ENCODE results near the gene PTPRCAP. TPM values are rescaled to one million over a fixed set of nuclear protein-coding genes. Genes with fewer than 3 reads are reported as not detected.

Gene PTPRCAP
- total and polyA plus RNA-seq, 10 of the 15 experiments (the other 5 are each of a cell fraction or from before 2014, with no cell fraction given) = 4.7 to 266 (median 125) TPM

DNA sequence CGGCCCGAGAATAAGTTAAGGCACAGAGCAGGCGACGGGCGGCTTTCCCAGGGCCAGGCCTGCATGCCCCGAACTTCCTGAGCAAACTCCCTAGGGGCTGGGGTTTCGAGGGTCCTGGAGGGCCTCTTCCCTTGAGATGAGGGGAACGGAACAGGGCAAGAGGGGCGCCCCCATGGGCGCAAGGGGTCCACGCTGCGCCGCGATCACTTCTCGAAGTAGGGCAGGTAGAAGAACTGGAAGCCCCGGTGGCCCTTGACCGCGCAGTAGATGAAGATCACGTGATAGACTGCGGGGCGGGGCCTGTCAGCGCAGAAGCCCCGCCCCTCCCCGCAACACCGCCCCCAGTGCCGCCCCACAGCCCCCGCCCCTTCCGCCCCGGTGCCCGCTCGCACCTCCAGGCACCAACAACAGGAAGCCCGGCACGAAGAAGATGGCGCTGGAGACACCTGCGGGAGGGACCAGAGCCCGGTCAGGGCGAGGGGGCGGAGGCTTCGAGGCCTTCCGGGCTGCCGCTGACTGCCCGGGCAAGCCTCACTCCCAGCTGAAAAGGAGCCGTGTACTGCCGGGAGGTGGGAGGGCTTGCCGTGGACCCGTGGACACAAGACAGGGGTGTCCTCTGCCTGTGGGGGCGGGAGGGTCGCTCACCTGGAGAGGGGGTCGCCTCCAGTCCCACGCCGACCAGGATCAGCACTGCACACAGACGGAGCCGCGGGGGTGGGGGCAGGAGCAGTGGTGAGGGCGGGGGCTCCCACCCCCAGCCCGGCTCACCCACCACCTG is 27.1 kb upstream of the PTPRCAP start (continued):
- TF ChIP-seq, protein P1, sequence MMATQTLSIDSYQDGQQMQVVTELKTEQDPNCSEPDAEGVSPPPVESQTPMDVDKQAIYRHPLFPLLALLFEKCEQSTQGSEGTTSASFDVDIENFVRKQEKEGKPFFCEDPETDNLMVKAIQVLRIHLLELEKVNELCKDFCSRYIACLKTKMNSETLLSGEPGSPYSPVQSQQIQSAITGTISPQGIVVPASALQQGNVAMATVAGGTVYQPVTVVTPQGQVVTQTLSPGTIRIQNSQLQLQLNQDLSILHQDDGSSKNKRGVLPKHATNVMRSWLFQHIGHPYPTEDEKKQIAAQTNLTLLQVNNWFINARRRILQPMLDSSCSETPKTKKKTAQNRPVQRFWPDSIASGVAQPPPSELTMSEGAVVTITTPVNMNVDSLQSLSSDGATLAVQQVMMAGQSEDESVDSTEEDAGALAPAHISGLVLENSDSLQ (IDR thresholded peaks at IDR 0.05) = peak; percentile 43; the same call in 1 of the 2 replicates
- peak; percentile 53; the same call in 1 of the 2 replicates for TF ChIP-seq DPF2 (IDR thresholded peaks at IDR 0.05)
- no peak for TF ChIP-seq SREBF2 (IDR thresholded peaks at IDR 0.05; ENCODE audit: low read length)
- peak; percentile 46 to 82; a peak in 3 of 4 replicates for TF ChIP-seq BHLHE40 (IDR thresholded peaks at IDR 0.05; ENCODE audit: borderline replicate concordance in 1 of 2, low read depth in 2 of 2, low read length in 1 of 2)
- TF ChIP-seq GABPA (IDR thresholded peaks at IDR 0.05; ENCODE audit: low read depth) = no peak
- peak; percentile 74 for TF ChIP-seq MEF2B (IDR thresholded peaks at IDR 0.05; ENCODE audit: partially characterized antibody, poor library complexity, severe bottlenecking)
- peak; percentile 56 for TF ChIP-seq NR2C1 (IDR thresholded peaks at IDR 0.05)
- TF ChIP-seq, protein P2, sequence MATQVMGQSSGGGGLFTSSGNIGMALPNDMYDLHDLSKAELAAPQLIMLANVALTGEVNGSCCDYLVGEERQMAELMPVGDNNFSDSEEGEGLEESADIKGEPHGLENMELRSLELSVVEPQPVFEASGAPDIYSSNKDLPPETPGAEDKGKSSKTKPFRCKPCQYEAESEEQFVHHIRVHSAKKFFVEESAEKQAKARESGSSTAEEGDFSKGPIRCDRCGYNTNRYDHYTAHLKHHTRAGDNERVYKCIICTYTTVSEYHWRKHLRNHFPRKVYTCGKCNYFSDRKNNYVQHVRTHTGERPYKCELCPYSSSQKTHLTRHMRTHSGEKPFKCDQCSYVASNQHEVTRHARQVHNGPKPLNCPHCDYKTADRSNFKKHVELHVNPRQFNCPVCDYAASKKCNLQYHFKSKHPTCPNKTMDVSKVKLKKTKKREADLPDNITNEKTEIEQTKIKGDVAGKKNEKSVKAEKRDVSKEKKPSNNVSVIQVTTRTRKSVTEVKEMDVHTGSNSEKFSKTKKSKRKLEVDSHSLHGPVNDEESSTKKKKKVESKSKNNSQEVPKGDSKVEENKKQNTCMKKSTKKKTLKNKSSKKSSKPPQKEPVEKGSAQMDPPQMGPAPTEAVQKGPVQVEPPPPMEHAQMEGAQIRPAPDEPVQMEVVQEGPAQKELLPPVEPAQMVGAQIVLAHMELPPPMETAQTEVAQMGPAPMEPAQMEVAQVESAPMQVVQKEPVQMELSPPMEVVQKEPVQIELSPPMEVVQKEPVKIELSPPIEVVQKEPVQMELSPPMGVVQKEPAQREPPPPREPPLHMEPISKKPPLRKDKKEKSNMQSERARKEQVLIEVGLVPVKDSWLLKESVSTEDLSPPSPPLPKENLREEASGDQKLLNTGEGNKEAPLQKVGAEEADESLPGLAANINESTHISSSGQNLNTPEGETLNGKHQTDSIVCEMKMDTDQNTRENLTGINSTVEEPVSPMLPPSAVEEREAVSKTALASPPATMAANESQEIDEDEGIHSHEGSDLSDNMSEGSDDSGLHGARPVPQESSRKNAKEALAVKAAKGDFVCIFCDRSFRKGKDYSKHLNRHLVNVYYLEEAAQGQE (IDR thresholded peaks at IDR 0.05; ENCODE audit: low read depth, low read length) = no peak
- no peak for TF ChIP-seq CBX3 (IDR thresholded peaks at IDR 0.05; ENCODE audit: borderline replicate concordance, low read depth)
- TF ChIP-seq TAF1 (IDR thresholded peaks at IDR 0.05; ENCODE audit: borderline replicate concordance, low read depth, low read length) = peak; percentile 83; the same call in 1 of the 2 replicates
- no peak; the same call in 1 of the 2 replicates for TF ChIP-seq CHD1 (IDR thresholded peaks at IDR 0.05; ENCODE audit: low read depth, low read length)
- no peak for TF ChIP-seq NFYB (IDR thresholded peaks at IDR 0.05; ENCODE audit: insufficient read depth, low read depth, low read length)
- TF ChIP-seq, protein P3, sequence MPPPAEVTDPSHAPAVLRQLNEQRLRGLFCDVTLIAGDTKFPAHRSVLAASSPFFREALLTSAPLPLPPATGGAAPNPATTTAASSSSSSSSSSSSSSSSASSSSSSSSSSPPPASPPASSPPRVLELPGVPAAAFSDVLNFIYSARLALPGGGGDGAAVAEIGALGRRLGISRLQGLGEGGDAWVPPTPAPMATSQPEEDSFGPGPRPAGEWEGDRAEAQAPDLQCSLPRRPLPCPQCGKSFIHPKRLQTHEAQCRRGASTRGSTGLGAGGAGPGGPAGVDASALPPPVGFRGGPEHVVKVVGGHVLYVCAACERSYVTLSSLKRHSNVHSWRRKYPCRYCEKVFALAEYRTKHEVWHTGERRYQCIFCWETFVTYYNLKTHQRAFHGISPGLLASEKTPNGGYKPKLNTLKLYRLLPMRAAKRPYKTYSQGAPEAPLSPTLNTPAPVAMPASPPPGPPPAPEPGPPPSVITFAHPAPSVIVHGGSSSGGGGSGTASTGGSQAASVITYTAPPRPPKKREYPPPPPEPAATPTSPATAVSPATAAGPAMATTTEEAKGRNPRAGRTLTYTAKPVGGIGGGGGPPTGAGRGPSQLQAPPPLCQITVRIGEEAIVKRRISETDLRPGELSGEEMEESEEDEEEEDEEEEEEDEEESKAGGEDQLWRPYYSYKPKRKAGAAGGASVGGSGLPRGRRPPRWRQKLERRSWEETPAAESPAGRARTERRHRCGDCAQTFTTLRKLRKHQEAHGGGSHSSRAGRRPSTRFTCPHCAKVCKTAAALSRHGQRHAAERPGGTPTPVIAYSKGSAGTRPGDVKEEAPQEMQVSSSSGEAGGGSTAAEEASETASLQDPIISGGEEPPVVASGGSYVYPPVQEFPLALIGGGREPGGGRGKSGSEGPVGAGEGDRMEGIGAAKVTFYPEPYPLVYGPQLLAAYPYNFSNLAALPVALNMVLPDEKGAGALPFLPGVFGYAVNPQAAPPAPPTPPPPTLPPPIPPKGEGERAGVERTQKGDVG (CRISPR knock-in tag; IDR thresholded peaks at IDR 0.05) = no peak
- TF ChIP-seq YY1 (IDR thresholded peaks at IDR 0.05; ENCODE audit: low read depth, low read length) = peak; percentile 93
- TF ChIP-seq, protein P4, sequence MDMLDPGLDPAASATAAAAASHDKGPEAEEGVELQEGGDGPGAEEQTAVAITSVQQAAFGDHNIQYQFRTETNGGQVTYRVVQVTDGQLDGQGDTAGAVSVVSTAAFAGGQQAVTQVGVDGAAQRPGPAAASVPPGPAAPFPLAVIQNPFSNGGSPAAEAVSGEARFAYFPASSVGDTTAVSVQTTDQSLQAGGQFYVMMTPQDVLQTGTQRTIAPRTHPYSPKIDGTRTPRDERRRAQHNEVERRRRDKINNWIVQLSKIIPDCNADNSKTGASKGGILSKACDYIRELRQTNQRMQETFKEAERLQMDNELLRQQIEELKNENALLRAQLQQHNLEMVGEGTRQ (IDR thresholded peaks at IDR 0.05; ENCODE audit: borderline replicate concordance, low read depth, low read length) = peak; percentile 58
- TF ChIP-seq, protein P5, sequence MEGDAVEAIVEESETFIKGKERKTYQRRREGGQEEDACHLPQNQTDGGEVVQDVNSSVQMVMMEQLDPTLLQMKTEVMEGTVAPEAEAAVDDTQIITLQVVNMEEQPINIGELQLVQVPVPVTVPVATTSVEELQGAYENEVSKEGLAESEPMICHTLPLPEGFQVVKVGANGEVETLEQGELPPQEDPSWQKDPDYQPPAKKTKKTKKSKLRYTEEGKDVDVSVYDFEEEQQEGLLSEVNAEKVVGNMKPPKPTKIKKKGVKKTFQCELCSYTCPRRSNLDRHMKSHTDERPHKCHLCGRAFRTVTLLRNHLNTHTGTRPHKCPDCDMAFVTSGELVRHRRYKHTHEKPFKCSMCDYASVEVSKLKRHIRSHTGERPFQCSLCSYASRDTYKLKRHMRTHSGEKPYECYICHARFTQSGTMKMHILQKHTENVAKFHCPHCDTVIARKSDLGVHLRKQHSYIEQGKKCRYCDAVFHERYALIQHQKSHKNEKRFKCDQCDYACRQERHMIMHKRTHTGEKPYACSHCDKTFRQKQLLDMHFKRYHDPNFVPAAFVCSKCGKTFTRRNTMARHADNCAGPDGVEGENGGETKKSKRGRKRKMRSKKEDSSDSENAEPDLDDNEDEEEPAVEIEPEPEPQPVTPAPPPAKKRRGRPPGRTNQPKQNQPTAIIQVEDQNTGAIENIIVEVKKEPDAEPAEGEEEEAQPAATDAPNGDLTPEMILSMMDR (IDR thresholded peaks at IDR 0.05 in 2 of 3, conservative IDR thresholded peaks at IDR 0.05 in 1 of 3; ENCODE audit: control insufficient read depth in 2 of 3, extremely low read depth in 1 of 3, insufficient read depth in 1 of 3, low read depth in 3 of 3, low read length in 3 of 3) = no peak
- no peak for TF ChIP-seq ASH2L (IDR thresholded peaks at IDR 0.05; ENCODE audit: borderline replicate concordance, low read depth)

All from GM12878 (cell line).